PC-9 (cell line): ENCODE measurements around the gene LRFN4. TPM values are rescaled to one million over a fixed set of nuclear protein-coding genes. Genes with fewer than 3 reads are reported as not detected.
A peak's percentile ranks its signal among the peaks of the same experiment; 100 is the strongest.

Source experiments
- BruUV-seq: library from RNA; stranded (reverse); fragments of 400-500 nt; replicated peaks from 2 replicates; lab custom pipeline; 2021; lab: Mats Ljungman, UMichigan
- CTCF ChIA-PET: fragments of 300-600 bp; sonication (Branson Sonifier 250); formaldehyde crosslinking; loops from one replicate; lab custom pipeline; 2022; ENCODE audit warnings: antibody characterized with exemption; lab: Charles Lee
- POLR2A ChIA-PET: fragments of 300-600 bp; sonication (Branson Sonifier 250); formaldehyde crosslinking; loops from one replicate; lab custom pipeline; 2022; ENCODE audit warnings: antibody characterized with exemption; ENCODE audit not compliant: unreplicated experiment; lab: Charles Lee
- DNase-seq, 2 experiments: peaks; one replicate each; pipeline versions ENCODE4 v3.0.0 to v3.0.0-alpha.2; 2015 to 2022; ENCODE audit warnings: mixed read lengths in 1 of 2
- H2AFZ ChIP-seq: fragments of 200-600 bp; sonication (generic); 2 replicates; pipeline ENCODE4 v1.8.1; 2017; ENCODE audit warnings: antibody characterized with exemption
- H3F3A ChIP-seq: fragments of 200-600 bp; sonication (generic); 2 replicates; pipeline ENCODE4 v1.8.1; 2017; ENCODE audit warnings: antibody characterized with exemption, mild to moderate bottlenecking, low read depth; ENCODE audit not compliant: insufficient read depth
- H3K27ac ChIP-seq: fragments of 200-600 bp; sonication (generic); 2 replicates; pipeline ENCODE4 v1.6.1; 2016; ENCODE audit warnings: mixed run types
- H3K27me3 ChIP-seq: fragments of 200-600 bp; sonication (generic); 2 replicates; pipeline ENCODE4 v1.6.1; 2016; ENCODE audit warnings: low read depth, mixed run types; ENCODE audit not compliant: insufficient read depth
- H3K36me3 ChIP-seq: fragments of 200-600 bp; sonication (generic); 2 replicates; pipeline ENCODE4 v1.6.1; 2016; ENCODE audit warnings: low read depth, mixed run types
- H3K4me1 ChIP-seq: fragments of 200-600 bp; sonication (generic); replicated peaks from 2 replicates; pipeline ENCODE4 v1.6.1; 2016; ENCODE audit warnings: mixed run types; ENCODE audit not compliant: insufficient read depth
- H3K4me2 ChIP-seq: fragments of 200-600 bp; sonication (generic); 2 replicates; pipeline ENCODE4 v1.6.1; 2017; ENCODE audit warnings: mixed run types
- H3K4me3 ChIP-seq: fragments of 200-600 bp; sonication (generic); 2 replicates; pipeline ENCODE4 v1.6.1; 2016; ENCODE audit warnings: mixed run types
- H3K79me2 ChIP-seq: fragments of 200-600 bp; sonication (generic); 2 replicates; pipeline ENCODE4 v1.6.1; 2017; ENCODE audit warnings: low read depth, mixed run types
- H3K9me2 ChIP-seq: fragments of 200-600 bp; sonication (generic); 2 replicates; pipeline ENCODE4 v1.8.1; 2017; ENCODE audit warnings: mild to moderate bottlenecking; ENCODE audit not compliant: insufficient read depth
- H3K9me3 ChIP-seq: fragments of 200-600 bp; sonication (generic); 2 replicates; pipeline ENCODE4 v1.8.1; 2016; ENCODE audit warnings: low read depth; ENCODE audit not compliant: insufficient read depth
- H4K20me1 ChIP-seq: fragments of 200-600 bp; sonication (generic); 2 replicates; pipeline ENCODE4 v1.8.1; 2017; ENCODE audit not compliant: insufficient read depth
- CTCF ChIP-seq: fragments of 200-600 bp; sonication (generic); conservative IDR thresholded peaks from 2 replicates; pipeline ENCODE4 v1.6.1; 2017; ENCODE audit warnings: mixed run types, antibody characterized with exemption, mild to moderate bottlenecking, moderate library complexity
- EZH2 ChIP-seq: fragments of 200-600 bp; sonication (generic); IDR thresholded peaks from 2 replicates; pipeline ENCODE4 v1.8.0; 2017; ENCODE audit warnings: antibody characterized with exemption, low read depth
- intact Hi-C: fragments of 100-400 bp; cut with micrococcal nuclease; formaldehyde crosslinking; loops from one replicate; pipeline ENCODE4 v1.10.0; 2022; ENCODE audit not compliant: unreplicated experiment
- total RNA-seq: library from RNA; stranded (reverse); gene quantifications from 2 replicates; pipeline ENCODE4 v1.2.3, GENCODE V29; 2021

LRFN4 gene
- total RNA-seq, 1 experiment from 2014 or later = 13.8 TPM

GRCh38 chr11:66868082-66868725 lies 11.3 kb downstream of the LRFN4 start:
- Histone ChIP-seq H3K9me2 (no peaks in the 10 kb centered on the region), H3K9me3 (no peaks in the 10 kb centered on the region), H3F3A (peaks cover 13% of the 10 kb centered on the region; the same call in 1 of the 2 replicates), H3K4me1 (peaks cover 5% of the 10 kb centered on the region; the same call in 1 of the 2 replicates), H3K36me3 (no peaks in the 10 kb centered on the region), H3K4me2 (peak overlapping the region; percentile 43; the same call in 1 of the 2 replicates), H4K20me1 (no peaks in the 10 kb centered on the region), H3K27me3 (no peaks in the 10 kb centered on the region), H3K4me3 (no peak overlapping the region), H2AFZ (no peak overlapping the region), H3K27ac (no peak overlapping the region), H3K79me2 (no peaks in the 10 kb centered on the region)
- CTCF ChIA-PET = no interaction called here
- POLR2A ChIA-PET = no interaction called here
- TF ChIP-seq EZH2 (no peak), CTCF (no peak)
- intact Hi-C loops = no loop called here
- no TSS peak for BruUV-seq
- DNase-seq = no peak

GRCh38 chr11:66868726-66869566 lies 12.1 kb downstream of the LRFN4 start:
- peak in 1 of 2 experiments; percentile 74 for DNase-seq
- no peaks in the 10 kb centered on the region for H3K27me3 ChIP-seq
- peaks cover 5% of the 10 kb centered on the region; the same call in 1 of the 2 replicates for H3K4me1 ChIP-seq
- ChIA-PET POLR2A (no interaction called here), CTCF (no interaction called here)
- H3K9me2 ChIP-seq = no peaks in the 10 kb centered on the region
- no peaks in the 10 kb centered on the region for H3K36me3 ChIP-seq
- no TSS peak for BruUV-seq
- intact Hi-C loops = no loop called here
- no peaks in the 10 kb centered on the region for H3K79me2 ChIP-seq
- H2AFZ ChIP-seq = no peak overlapping the region
- peak; percentile 72 for TF ChIP-seq CTCF
- TF ChIP-seq EZH2 = no peak
- H3K27ac ChIP-seq = no peak overlapping the region
- H3F3A ChIP-seq = peaks cover 13% of the 10 kb centered on the region; the same call in 1 of the 2 replicates
- H4K20me1 ChIP-seq = no peaks in the 10 kb centered on the region
- H3K4me3 ChIP-seq = no peak overlapping the region
- no peaks in the 10 kb centered on the region for H3K9me3 ChIP-seq
- H3K4me2 ChIP-seq = peak overlapping the region; percentile 43

- H3K9me2 ChIP-seq = no peaks in the 10 kb centered on the region
- H3K27me3 ChIP-seq = no peaks in the 10 kb centered on the region
- no peak for TF ChIP-seq CTCF
- no peak for TF ChIP-seq EZH2
- POLR2A ChIA-PET = no interaction called here
- no peaks in the 10 kb centered on the region for H3K9me3 ChIP-seq
- H3F3A ChIP-seq = peaks cover 13% of the 10 kb centered on the region; the same call in 1 of the 2 replicates
- H3K4me3 ChIP-seq = no peak overlapping the region
- H3K4me2 ChIP-seq = no peak overlapping the region
- no peaks in the 10 kb centered on the region for H4K20me1 ChIP-seq
- no peak for DNase-seq
- no peak overlapping the region for H3K27ac ChIP-seq
- CTCF ChIA-PET = no interaction called here
- no peak overlapping the region for H2AFZ ChIP-seq
- H3K79me2 ChIP-seq = no peaks in the 10 kb centered on the region
- H3K4me1 ChIP-seq = peaks cover 5% of the 10 kb centered on the region; the same call in 1 of the 2 replicates
- H3K36me3 ChIP-seq = no peaks in the 10 kb centered on the region
- no TSS peak for BruUV-seq
- intact Hi-C loops = no loop called here
These were observed 12.7 kb downstream of the LRFN4 start for GRCh38 chr11:66869567-66869870.
